Activated CD4-positive, CD25-positive, alpha-beta regulatory T cell treated with anti-CD3 and anti-CD28 coated beads, Interleukin-2, amount 50 U/mL, for 24 hours (primary cell): Measurements from ENCODE around the gene TRERF1.
"Not testable (repeated sequence)": the region's sequence is repeated elsewhere in the genome, so short reads cannot be mapped to it uniquely, and the experiment has no call there.

ENCODE experiments used
- ATAC-seq, 2 donors: fragments of 150-1000 bp; cut with Tn5 transposase; one replicate each; pipeline ENCODE4 v1.10.0; 2021; ENCODE audit warnings: mild to moderate bottlenecking in 1 of 2, moderate library complexity in 1 of 2

TRERF1 gene

DNA sequence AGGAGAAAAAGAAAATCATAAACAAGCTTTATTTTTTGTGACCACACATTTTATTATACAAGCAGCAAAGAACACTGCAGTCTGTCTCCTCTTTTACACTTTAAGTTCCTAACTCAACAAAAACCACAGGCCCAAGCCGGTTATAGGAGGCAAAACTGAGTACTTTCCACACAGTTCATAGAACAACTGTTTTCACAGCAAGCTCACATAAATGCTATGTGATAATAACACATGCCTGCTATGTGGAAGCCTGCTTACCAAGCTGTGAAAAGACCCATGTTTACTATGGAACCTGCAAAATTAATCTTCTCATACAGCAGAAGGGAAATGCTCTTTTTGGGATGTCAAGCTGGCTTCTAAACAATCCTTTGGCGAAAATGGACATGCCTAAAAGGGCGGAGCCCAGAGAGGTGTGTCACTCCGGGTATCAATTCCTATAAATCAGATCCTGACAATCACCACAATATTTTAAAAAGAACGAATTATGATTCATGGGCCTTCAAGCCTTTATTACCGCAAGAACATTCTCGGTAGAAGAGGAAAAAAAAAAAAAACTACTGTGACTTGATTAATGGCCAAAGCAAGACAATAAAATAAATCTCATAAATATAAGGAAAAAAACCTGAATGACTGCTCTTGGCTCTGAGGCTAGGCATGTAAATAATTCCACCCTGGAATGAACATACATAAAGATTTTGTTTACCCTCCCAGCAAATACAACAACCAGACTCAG is 2.6 kb downstream of the TRERF1 start:
- no peak for ATAC-seq

DNA sequence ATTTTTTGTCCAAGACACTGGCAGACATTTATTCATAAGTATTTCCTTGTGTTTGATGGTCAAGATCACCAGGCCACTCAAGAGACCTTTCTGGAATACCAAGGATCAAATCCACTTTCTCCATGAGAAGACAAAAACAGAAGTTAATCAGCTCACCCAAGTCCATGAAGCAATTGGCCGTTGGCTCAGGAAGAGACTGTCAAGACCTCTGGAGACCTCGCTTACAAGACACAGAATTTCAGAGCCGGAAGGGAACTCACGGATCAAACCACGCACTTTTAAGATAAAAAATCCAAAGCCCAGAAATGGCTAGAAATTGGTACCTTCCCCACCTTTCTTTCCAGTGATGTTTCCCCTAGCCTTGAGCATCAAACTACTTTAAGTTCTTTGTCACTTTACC is 3.3 kb downstream of the TRERF1 start:
- ATAC-seq: no peak

DNA sequence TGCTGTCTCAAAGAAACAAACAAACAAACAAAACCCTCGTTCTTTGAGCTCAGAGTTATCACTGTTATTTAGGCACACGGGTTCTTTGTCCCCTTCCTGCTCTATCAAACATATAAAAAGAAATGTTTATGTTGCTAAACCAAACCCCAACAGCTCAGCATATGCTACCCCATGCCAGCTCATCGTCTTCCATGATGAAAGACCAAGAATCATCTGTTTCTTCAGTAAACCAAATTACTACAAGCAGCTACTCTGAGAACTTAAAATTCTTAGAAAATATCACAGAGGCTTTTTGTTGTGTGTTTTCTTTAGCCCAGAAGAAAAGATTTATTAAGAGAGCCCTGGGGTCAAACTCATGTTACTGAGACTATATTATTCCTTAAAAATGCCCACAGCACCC is 4.7 kb downstream of the TRERF1 start:
- ATAC-seq: peak in 1 of 2 donors; percentile 15

DNA sequence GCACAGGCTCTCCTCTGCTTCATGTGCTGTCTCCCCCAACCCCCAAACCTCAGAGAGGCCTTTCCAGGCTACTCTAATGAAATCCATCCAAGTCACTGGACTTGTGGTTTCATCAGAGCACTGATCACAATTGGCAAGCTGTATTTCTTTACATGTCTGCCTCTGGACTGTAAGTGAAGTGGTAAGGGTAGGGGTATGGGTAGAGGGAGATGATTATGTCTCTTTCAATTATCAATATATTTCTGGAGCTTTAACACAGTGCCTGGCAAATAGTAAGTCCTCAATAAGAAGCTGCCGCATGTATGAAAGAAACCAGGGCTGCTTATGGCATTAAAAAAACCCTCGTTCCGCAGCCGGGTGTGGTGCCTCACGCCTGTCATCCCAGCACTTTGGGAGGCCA is 5.4 kb downstream of the TRERF1 start:
- ATAC-seq: no peak

DNA sequence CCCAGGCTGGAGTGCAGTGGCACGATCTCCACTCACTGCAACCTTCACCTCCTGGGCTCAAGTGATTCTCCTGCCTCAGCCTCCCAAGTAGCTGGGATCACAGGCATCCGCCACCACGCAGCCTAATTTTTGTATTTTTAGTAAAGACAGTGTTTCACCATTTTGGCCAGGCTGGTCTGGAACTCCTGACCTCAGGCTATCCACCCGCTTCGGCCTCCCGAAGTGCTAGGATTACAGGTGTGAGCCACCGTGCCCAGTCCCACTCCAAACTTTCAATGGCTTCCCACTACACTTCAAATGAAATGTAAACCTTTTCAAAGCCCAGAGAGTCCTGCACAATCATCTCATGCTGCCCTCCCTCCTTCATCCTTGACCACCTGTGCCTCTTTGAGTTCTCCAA is 5.8 kb downstream of the TRERF1 start:
- not testable (repeated sequence) for ATAC-seq

DNA sequence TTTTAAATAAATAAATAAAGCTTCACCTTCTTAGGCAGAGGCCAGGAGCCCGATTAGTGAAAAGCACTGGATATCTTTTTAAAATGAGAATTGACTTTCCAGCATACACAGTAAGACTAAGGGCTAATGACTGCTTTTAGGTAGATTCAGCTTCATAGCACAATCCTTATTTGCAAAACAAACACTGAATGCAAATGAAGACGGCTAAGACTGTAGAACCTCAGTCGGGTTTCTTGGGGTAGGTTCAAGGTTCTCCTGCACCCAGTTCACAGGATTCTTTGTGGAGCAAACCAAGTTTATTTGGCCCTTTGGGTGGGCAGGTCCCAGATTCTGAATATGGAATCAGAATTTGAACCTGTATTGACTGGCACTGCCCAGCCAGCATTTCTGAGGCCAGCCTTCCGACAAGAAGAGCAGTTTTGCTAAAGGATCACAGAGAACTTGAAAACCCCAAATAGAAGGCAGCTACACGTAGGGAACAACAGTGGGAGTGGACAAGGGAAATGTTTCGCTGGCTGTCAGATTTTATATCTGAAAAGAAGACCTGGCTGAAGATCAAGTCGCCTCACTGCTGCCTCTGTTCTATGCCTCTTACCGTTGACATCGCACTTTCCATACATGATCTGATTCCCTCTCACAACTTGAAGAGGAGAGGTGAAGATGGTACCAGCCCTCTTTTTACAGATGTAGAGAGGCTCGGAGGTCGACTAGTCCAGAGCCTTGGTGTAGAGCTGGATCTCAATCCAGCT is 8.2 kb downstream of the TRERF1 start:
- no peak for ATAC-seq

DNA sequence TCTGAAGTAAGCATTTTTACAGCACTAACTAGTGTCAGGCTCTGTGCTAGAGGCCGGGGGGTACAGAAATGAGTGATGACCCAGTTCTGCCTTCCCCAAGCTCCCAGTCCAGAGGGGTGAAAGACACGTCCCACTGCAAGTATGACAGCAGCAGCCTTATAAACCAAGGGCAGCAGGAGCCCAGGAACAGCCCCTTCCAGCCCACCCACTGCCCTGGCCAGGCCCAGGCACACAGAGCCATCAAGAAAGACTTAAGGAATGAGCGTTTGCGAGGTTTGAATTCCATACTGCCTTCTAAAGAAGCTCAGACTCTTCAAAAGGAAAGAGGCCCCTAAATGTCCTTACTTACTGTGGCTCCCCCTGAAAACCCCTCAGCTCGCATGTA is 10.0 kb downstream of the TRERF1 start:
- peak; percentile 69 to 72 for ATAC-seq

DNA sequence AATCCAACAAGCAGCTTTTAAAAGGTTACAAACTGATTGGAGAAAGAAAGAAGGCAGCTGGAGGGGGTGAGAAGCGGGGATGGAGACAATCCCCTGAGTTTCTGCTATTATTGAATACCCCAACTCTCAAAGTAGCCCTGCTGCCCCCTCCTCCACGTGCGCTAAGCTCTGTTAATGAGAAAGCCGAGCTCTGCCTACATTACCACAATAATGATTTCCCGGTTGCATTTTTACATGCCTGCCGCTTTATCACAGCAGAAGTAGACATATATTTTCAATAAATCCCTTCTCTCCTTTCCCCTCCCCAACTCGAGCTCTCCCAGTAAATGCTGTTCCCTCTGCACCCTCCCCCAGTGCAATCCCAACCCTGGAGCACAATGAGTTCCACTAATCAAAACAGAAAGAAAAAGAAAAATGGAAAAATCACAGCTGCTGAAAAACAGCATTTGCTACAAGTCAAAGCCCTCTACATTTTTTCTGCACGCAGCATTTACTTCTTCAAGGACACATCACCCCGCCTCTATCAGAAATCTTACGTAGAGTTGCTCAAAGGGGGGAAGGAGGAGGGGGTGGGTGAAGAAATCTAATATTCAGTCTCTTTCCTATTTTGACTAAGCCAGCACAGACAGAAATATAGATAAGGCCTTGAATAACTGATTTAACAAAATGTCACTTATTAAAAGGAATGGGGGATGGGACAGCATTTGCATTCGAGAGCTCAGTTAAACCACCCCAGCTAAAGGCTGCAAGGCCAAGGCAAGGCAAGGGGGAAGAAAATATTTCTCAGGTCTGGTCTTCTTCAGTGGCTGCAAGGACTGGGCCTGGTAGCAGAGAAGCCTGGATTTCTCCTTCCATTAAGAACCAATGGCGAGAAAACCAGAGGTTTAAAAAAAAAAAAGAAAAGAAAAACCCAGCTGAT is 10.7 kb downstream of the TRERF1 start:
- peak; percentile 55 to 67 for ATAC-seq

DNA sequence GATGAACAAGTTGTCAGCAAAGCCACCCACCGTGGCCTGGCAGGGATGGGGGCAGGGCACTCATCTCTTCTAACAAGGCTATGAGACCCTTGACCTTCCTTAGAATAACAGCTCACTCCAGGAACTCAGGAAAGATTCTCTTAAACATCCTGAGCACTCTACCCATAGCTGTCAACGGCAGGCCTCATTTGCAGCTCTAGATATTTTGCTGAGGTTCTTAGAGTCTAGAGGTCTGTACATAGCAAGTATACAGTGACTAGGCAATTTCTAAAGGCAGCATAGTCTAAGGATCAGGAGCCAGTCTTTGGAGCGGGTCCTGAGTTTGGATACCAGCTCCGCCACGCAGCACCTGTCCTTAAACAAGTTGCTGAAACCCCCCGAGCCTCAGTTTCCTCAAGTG is 11.7 kb downstream of the TRERF1 start:
- no peak for ATAC-seq

DNA sequence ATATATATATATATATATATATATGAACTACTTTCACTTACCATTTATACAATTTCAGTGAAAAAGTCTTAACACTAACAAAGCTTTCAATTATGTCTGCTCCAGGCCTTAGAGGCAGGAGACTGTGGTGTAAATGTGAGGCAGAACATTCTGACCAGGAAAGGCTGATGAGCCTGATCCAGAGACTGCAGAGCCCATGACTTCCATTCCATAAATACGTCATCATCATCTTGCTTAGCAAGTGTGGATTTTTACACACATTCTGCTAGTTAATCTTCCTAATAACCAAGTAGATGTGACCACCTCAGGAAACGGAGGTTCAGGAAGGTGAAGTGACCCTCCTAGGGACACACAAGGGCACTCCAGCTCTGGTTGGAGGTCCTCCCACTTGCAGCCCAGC is 14.9 kb downstream of the TRERF1 start:
- ATAC-seq: no peak

DNA sequence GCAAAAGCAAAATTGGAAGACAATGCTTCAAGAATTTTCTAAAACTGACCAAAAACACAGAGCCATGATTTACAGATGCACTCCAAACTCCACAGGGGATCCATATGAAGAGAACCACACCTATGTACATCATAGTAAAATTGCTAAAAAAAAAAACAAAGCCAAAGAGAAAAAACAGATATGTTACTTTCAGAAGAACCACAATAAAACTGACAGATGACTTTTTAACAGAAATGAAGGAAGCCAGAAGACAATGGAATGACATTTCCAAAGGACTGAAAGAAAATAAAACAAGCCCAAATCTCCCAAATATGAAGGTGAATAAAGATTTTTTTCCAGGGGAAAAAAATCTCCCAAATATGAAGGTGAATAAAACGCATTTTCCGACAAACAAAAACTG is 17.5 kb downstream of the TRERF1 start:
- no peak for ATAC-seq

DNA sequence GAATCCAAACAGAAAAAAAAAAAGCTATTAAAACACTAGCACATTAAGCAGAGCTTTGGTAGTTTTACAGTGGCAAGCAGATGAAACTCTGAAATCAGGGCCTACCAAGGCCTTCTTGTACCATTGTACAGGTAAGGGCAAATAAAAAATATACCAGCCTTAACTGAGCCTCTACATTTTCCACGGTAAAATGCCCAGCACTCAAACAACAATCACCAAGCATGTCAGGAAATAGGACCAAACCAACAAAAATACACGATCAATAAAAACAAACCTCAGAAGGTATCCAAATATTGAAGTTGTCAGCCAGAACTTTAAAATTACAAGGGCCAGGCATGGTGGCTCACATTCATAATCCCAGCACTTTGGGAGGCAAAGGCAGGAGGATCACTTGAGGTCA is 18.3 kb downstream of the TRERF1 start:
- ATAC-seq: no peak

DNA sequence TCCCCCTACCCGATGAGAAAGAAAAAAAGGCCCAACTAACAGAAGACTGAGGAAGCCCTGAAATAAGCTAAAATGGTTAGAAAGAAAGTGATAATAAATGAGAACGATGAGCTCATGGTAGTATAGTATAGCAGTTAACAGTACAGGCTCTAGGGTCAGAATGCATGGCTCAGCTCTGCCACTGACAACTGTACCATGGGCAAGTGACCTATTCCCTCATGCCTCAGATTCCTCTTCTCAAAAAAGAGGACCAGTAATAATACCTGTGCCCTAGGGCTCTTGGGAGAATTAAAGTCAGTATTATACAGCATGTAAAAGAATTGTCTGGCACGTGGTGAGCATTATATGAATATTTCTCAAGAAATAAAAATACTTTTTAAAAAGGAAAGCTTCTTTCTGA is 19.8 kb downstream of the TRERF1 start:
- ATAC-seq: no peak

DNA sequence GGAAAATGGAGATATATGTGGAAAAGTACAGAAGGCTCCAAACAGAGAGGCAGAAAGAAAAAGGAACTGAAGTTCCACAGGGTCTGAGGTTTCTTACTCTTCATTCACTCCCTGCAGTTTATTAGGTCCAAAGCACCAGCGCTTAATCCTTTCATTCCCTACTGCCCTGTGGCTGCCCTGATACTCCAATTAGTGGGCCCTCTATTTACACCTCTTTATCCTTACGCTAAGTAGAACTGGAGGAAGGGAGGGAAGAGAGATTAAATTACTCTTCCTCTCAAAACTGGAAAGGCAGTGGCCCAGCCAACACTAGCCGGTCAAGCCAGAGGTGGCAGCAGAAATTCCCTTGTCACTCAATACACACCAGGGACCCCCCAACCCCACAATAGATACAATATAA is 20.4 kb downstream of the TRERF1 start:
- no peak for ATAC-seq

DNA sequence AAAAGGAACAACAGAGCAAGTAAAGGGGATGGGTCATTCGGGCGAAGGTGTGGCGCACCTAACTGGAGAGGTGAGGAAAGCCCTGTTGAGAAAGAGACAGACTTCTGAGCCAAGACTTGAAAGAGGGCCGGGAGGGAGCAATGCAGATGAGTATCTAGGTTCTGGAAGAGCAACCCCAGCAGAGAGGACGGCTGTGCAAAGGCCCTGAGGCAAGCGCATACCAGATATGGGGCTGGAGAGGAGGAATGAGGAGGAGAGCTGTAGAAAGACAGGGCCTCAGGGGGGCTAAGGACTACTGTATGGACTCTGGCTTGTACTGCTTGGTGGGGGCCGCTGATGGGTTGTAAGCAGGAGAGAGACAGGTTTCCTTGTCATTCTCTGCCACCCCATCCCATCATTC is 21.9 kb downstream of the TRERF1 start:
- no peak for ATAC-seq

DNA sequence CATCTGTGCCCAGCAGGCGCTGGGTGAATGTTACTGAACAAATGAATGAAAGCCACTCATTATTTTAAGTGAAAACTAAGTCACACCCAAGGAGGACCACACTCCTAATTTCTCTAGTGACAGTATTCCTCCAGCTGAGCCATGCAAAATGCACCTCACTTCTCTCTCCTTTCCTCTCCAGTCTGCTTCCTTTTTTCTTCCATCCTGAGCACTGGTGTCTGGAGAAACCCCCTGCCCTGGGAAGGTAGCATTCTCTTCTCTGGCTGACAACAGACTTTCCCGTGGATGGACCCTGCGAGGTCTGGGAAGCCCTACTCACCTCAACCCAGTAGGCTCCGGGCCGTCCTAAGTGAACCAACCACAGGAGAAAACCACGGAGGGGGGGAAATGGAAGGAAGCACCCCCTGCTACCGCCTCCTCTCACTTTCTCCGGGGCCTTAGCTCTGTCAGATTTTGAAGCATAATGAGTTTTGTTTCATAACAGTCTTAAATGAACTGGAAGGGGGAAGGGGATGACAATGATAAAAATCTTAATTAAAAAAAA is 22.6 kb downstream of the TRERF1 start:
- ATAC-seq: no peak

DNA sequence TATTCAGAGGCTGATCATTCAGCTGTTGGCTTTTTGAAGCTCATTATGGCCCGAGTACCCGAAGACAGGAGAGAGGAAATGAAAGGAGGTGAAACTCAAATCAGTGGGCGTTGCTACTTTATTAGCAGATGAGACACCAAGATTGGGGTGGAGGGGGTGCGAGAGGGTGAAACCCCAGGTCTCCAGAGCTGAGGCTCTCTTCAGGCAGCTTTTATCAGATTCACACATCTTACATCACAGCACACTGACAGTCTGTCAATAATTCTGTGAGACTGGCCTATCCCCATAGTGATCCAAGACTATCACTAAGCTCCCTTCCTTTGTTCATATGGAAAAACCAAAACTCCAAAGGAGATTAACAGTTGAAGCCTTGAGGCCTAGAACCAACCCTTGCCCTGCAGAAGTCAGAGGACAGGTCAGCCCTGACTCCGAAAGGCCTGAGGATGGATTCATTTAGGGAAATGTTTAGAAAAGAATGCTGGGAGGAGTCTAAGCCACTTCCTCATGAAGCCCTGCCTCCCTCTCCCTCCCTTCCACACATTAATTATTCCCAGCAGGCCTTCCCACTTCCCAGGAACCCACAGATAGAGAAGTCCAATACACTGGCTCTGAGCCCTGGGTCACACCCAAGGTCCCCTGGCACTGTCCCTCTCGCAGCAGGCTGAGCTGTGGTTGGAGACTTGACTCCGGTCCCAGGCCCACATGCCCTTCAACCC is 23.2 kb downstream of the TRERF1 start:
- peak; percentile 86 to 90 for ATAC-seq

DNA sequence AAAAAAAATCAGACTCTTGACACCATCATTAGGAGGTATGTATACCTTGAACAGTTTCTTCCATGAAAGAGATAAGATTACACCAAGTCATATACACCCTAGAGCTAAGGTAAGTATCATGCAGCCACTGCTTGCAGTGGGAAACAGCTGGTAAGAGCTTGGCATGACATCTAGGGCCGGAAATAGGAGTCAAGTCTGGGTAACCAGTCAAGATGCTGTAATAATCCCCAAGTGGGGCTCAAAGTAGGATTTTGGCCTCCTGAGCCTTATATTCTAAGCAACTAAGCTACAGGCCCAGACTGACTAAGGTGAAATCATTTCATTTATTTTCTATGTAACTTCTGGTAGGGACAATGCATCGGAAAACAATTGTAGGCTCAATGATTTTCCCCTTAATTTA is 23.9 kb downstream of the TRERF1 start:
- ATAC-seq: peak; percentile 36 to 41

DNA sequence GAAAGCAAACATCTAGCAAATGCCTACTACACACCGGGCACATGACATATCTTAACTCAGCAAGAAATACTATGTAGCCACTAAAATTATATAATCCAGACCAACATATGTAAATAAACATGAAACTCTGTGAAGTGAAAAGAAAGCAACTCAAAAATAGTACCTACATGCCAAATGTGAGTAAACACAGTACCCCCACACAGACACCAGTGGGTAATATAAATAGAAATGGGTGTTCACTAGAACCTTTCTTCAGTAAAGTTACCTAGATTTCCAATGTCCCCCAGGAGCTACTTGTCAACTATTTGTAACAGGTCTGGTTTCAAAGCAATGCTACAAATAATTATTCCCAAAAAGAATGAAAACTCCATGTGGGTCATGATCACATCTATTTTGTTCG is 25.5 kb downstream of the TRERF1 start:
- no peak for ATAC-seq

DNA sequence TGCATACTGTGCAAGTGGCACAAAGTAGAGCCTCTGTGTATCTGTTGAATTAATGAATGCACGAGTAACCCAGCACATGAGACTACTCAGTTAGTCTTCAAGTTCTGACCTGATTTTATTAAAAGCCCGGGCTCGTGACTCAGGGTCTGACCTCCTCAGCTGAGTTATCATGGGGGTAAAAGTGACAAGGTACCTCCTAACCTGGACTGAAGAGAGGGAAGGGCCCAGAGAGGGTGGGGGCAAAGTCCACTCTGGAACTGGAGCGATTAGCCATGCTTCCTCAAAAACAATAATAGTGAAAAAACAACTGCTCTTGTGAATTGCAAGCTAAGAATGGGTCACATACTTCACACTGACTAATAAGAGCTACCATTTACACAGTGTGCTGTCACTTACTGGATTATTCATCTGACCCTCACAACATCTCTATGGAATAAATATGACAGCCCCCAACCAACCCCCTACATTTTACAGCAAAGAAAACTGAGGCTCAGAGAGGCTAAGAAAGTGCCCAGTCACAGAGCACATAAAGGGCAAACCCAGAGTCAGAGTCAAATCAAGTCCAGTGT is 26.7 kb downstream of the TRERF1 start:
- no peak for ATAC-seq

DNA sequence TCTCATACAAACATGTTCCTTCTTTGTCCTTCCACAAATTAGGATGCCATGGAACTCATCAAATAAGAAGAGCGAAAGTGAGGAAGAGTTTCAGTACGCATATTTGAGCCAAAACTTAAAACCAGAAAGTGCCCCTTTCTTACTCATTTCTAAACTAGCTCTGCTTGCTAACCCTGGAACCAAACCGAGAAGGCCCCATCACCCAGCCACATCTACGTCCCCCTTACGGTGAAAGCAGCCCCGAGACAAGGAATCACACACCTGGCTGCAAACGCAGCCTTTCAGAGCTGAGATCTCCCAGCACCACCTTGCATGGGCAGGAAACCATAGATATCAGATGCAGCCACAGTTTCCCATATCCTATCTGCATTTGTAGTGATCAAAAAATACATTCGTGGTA is 28.5 kb downstream of the TRERF1 start:
- peak; percentile 46 for ATAC-seq

DNA sequence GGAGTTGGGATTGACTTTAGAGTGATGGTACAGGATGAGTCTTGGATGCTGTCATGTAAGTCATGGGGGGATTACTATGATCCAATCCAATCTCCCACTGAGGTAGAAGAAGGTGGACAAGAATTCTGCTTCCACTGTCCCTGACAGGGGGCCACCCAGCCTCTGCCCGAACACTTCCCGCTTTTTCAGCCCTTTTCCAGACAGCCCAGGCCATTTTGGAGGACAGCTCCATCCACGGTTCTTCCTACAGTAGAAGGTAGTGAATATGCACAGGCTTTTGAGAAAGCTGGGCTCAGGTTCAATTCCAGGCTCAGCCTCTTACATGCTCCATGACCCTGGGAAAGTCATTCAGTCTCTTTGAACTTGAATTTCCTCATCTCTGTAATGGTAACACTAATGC is 31.0 kb downstream of the TRERF1 start:
- no peak for ATAC-seq
